ENCODE data around the gene TCEAL4.

TCEAL4 gene

GRCh38 chrX:103565752-103566151, 19.6 kb upstream of the TCEAL4 start:
- H3K36me3 Mint-ChIP-seq (ENCODE audit: low read depth) = no peaks in the 10 kb centered on the region
- H3K27me3 Mint-ChIP-seq (ENCODE audit: low read depth, poor library complexity) = peaks cover 3% of the 10 kb centered on the region
- no peak overlapping the region for H3K4me3 Mint-ChIP-seq
- TF ChIP-seq CTCF (IDR thresholded peaks at IDR 0.05) = no peak
- DNase-seq = no peak
- H3K4me1 Mint-ChIP-seq = no peaks in the 10 kb centered on the region
- peaks cover 4% of the 10 kb centered on the region for H3K9me3 Mint-ChIP-seq
- H3K27ac Mint-ChIP-seq = no peak overlapping the region

GRCh38 chrX:103571121-103571520, 14.2 kb upstream of the TCEAL4 start:
- no peaks in the 10 kb centered on the region for H3K9me3 Mint-ChIP-seq
- no peak overlapping the region for H3K4me3 Mint-ChIP-seq
- no peak overlapping the region for H3K27ac Mint-ChIP-seq
- H3K36me3 Mint-ChIP-seq (ENCODE audit: low read depth) = no peaks in the 10 kb centered on the region
- no peaks in the 10 kb centered on the region for H3K4me1 Mint-ChIP-seq
- no peaks in the 10 kb centered on the region for H3K27me3 Mint-ChIP-seq (ENCODE audit: low read depth, poor library complexity)
- DNase-seq = no peak
- no peak for TF ChIP-seq CTCF (IDR thresholded peaks at IDR 0.05)

- Mint-ChIP-seq H3K4me1 (no peaks in the 10 kb centered on the region), H3K27ac (no peak overlapping the region), H3K36me3 (ENCODE audit: low read depth) (no peaks in the 10 kb centered on the region), H3K27me3 (ENCODE audit: low read depth, poor library complexity) (peaks cover 5% of the 10 kb centered on the region), H3K9me3 (no peaks in the 10 kb centered on the region), H3K4me3 (no peak overlapping the region)
- TF ChIP-seq CTCF (IDR thresholded peaks at IDR 0.05) = no peak
- no peak for DNase-seq
Measured at GRCh38 chrX:103571726-103572125, 13.6 kb upstream of the TCEAL4 start.

- no peaks in the 10 kb centered on the region for H3K4me1 Mint-ChIP-seq
- H3K4me3 Mint-ChIP-seq = no peak overlapping the region
- H3K9me3 Mint-ChIP-seq = no peaks in the 10 kb centered on the region
- no peak for DNase-seq
- no peak for TF ChIP-seq CTCF (IDR thresholded peaks at IDR 0.05)
- H3K27ac Mint-ChIP-seq = no peak overlapping the region
- no peaks in the 10 kb centered on the region for H3K36me3 Mint-ChIP-seq (ENCODE audit: low read depth)
- peaks cover 5% of the 10 kb centered on the region for H3K27me3 Mint-ChIP-seq (ENCODE audit: low read depth, poor library complexity)
Measured at GRCh38 chrX:103573202-103573601, 12.1 kb upstream of the TCEAL4 start.

GRCh38 chrX:103584596-103584995, 719 bp upstream of the TCEAL4 start:
- Mint-ChIP-seq H3K27ac (no peak overlapping the region), H3K36me3 (ENCODE audit: low read depth) (peaks cover 6% of the 10 kb centered on the region)

More at GRCh38 chrX:103584596-103584995, 719 bp upstream of the TCEAL4 start:
- Mint-ChIP-seq H3K4me1 (peaks cover 8% of the 10 kb centered on the region), H3K9me3 (peaks cover 36% of the 10 kb centered on the region), H3K27me3 (ENCODE audit: low read depth, poor library complexity) (peaks cover 22% of the 10 kb centered on the region), H3K4me3 (peak overlapping the region; percentile 96)
- no peak for TF ChIP-seq CTCF (IDR thresholded peaks at IDR 0.05)
- DNase-seq = no peak
